ENCODE results near the gene BCL2. TPM values are rescaled to one million over a fixed set of nuclear protein-coding genes. Genes with fewer than 3 reads are reported as not detected.

BCL2 gene
- polyA plus RNA-seq, 1 of the 3 experiments (the other 2 are of a cell fraction): 1.5 TPM

GRCh38 chr18:63224630-63225029 lies 94.9 kb downstream of the BCL2 start:
- ChIA-PET CTCF (no interaction called here), POLR2A (no interaction called here)
- no peak overlapping the region for H2AFZ ChIP-seq (ENCODE audit: low read depth)
- H3K27ac ChIP-seq (ENCODE audit: low read depth in 2 of 2, low read length in 1 of 2): no peak overlapping the region
- no peaks in the 10 kb centered on the region; a peak in 1 of 4 replicates for H3K4me1 ChIP-seq (ENCODE audit: control insufficient read depth in 1 of 2, insufficient read depth in 2 of 2, low read depth in 1 of 2, low read length in 1 of 2)
- H3K4me3 ChIP-seq (ENCODE audit: low read depth in 2 of 2, low read length in 1 of 2): no peak overlapping the region
- TF ChIP-seq RCOR1 (IDR thresholded peaks at IDR 0.05; ENCODE audit: low read length): no peak
- TF ChIP-seq MXI1 (IDR thresholded peaks at IDR 0.05; ENCODE audit: low read depth, low read length): no peak
- TF ChIP-seq JUND (IDR thresholded peaks at IDR 0.05): no peak
- TF ChIP-seq GABPA (IDR thresholded peaks at IDR 0.05; ENCODE audit: low read depth): no peak
- TF ChIP-seq EZH2phosphoT487 (IDR thresholded peaks at IDR 0.05; ENCODE audit: borderline replicate concordance, low read depth): no peak
- no peak for TF ChIP-seq EP300 (IDR thresholded peaks at IDR 0.05; ENCODE audit: borderline replicate concordance in 1 of 2, low read depth in 1 of 2, low read length in 1 of 2)
- TF ChIP-seq ELF1 (IDR thresholded peaks at IDR 0.05): no peak
- no peak for TF ChIP-seq USF1 (IDR thresholded peaks at IDR 0.05; ENCODE audit: borderline replicate concordance, low read depth)
- no peaks in the 10 kb centered on the region for H3K27me3 ChIP-seq (ENCODE audit: insufficient read depth)
- 85% methylated on average over 2 of the region's 2 CpGs for WGBS (ENCODE audit: low lambda C conversion rate)
- no peaks in the 10 kb centered on the region for H3F3A ChIP-seq (replicated peaks; ENCODE audit: insufficient read depth)
- H3K36me3 ChIP-seq (replicated peaks in 1 of 2; ENCODE audit: control insufficient read depth in 1 of 2, insufficient read depth in 2 of 2, low read length in 1 of 2): no peaks in the 10 kb centered on the region
- H3K4me2 ChIP-seq: no peak overlapping the region
- H3K79me2 ChIP-seq (ENCODE audit: insufficient read depth): no peaks in the 10 kb centered on the region
- no peaks in the 10 kb centered on the region for H4K20me1 ChIP-seq (ENCODE audit: insufficient read depth)
- H3K9ac ChIP-seq: no peak overlapping the region
- no peaks in the 10 kb centered on the region for H3K9me2 ChIP-seq
- no peak for DNase-seq
- no peaks in the 10 kb centered on the region for H3K9me3 ChIP-seq

- POLR2A ChIA-PET: no interaction called here
- H3K4me1 ChIP-seq (ENCODE audit: control insufficient read depth in 1 of 2, insufficient read depth in 2 of 2, low read depth in 1 of 2, low read length in 1 of 2): no peaks in the 10 kb centered on the region; a peak in 1 of 4 replicates
- H3K4me3 ChIP-seq (ENCODE audit: low read depth in 2 of 2, low read length in 1 of 2): no peak overlapping the region
- no peak overlapping the region for H3K4me2 ChIP-seq
- no peaks in the 10 kb centered on the region for H3F3A ChIP-seq (replicated peaks; ENCODE audit: insufficient read depth)
- H2AFZ ChIP-seq (ENCODE audit: low read depth): no peak overlapping the region
- no peak overlapping the region for H3K27ac ChIP-seq (ENCODE audit: low read depth in 2 of 2, low read length in 1 of 2)
- H3K27me3 ChIP-seq (ENCODE audit: insufficient read depth): no peaks in the 10 kb centered on the region
- no peaks in the 10 kb centered on the region for H3K9me3 ChIP-seq
- 74% methylated on average over 2 of the region's 2 CpGs for WGBS (ENCODE audit: low lambda C conversion rate)
- CTCF ChIA-PET: no interaction called here
- no peaks in the 10 kb centered on the region for H3K36me3 ChIP-seq (replicated peaks in 1 of 2; ENCODE audit: control insufficient read depth in 1 of 2, insufficient read depth in 2 of 2, low read length in 1 of 2)
- no peaks in the 10 kb centered on the region for H4K20me1 ChIP-seq (ENCODE audit: insufficient read depth)
- DNase-seq: no peak
- no peak overlapping the region for H3K9ac ChIP-seq
- H3K9me2 ChIP-seq: no peaks in the 10 kb centered on the region
- H3K79me2 ChIP-seq (ENCODE audit: insufficient read depth): no peaks in the 10 kb centered on the region
- TF ChIP-seq SIN3A (IDR thresholded peaks at IDR 0.05; ENCODE audit: borderline replicate concordance, low read depth, low read length) (no peak), MXI1 (IDR thresholded peaks at IDR 0.05; ENCODE audit: low read depth, low read length) (no peak), SMC3 (IDR thresholded peaks at IDR 0.05; ENCODE audit: low read depth, low read length) (no peak), NFIC (IDR thresholded peaks at IDR 0.05; ENCODE audit: borderline replicate concordance) (no peak), USF2 (IDR thresholded peaks at IDR 0.05; ENCODE audit: borderline replicate concordance, low read depth, low read length) (no peak), RAD21 (IDR thresholded peaks at IDR 0.05; ENCODE audit: low read length) (no peak), EZH2phosphoT487 (IDR thresholded peaks at IDR 0.05; ENCODE audit: borderline replicate concordance, low read depth) (no peak), POLR2AphosphoS5 (IDR thresholded peaks at IDR 0.05; ENCODE audit: low read depth, low read length) (no peak), ZBTB33 (IDR thresholded peaks at IDR 0.05; ENCODE audit: borderline replicate concordance, low read depth) (no peak), GABPA (IDR thresholded peaks at IDR 0.05; ENCODE audit: low read depth) (no peak), MEF2A (IDR thresholded peaks at IDR 0.05; ENCODE audit: borderline replicate concordance, low read depth) (no peak), JUND (IDR thresholded peaks at IDR 0.05) (no peak), USF1 (IDR thresholded peaks at IDR 0.05; ENCODE audit: borderline replicate concordance, low read depth) (no peak), TCF12 (IDR thresholded peaks at IDR 0.05) (no peak), MAX (IDR thresholded peaks at IDR 0.05; ENCODE audit: low read depth) (no peak), FOXJ3 (CRISPR knock-in tag; IDR thresholded peaks at IDR 0.05) (no peak), TEAD4 (IDR thresholded peaks at IDR 0.05; ENCODE audit: borderline replicate concordance, insufficient read depth) (no peak)
These were observed 95.7 kb downstream of the BCL2 start for GRCh38 chr18:63223837-63224236.

All from SK-N-SH (cell line).